Parathyroid adenoma (tissue), 2 donors: Measurements from ENCODE around the gene ARHGAP35.

ENCODE experiments used
- H2AFZ ChIP-seq: fragments of 300-600 bp; sonication (generic); one replicate; pipeline ENCODE4 v1.7.0; 2017; ENCODE audit warnings: antibody characterized with exemption, mild to moderate bottlenecking
- H3K27ac ChIP-seq: fragments of 300-600 bp; sonication (generic); one replicate; pipeline ENCODE4 v1.7.0; 2017
- H3K27me3 ChIP-seq: fragments of 300-600 bp; sonication (generic); one replicate; pipeline ENCODE4 v1.7.0; 2017; ENCODE audit warnings: low read length; ENCODE audit not compliant: control insufficient read depth, insufficient read depth
- H3K36me3 ChIP-seq: fragments of 300-600 bp; sonication (generic); one replicate; pipeline ENCODE4 v1.7.0; 2017; ENCODE audit warnings: low read length; ENCODE audit not compliant: control insufficient read depth, insufficient read depth
- H3K4me1 ChIP-seq: fragments of 300-600 bp; sonication (generic); one replicate; pipeline ENCODE4 v1.7.0; 2017; ENCODE audit warnings: control low read depth
- H3K4me2 ChIP-seq: fragments of 300-600 bp; sonication (generic); one replicate; pipeline ENCODE4 v1.7.0; 2017; ENCODE audit warnings: low read length
- H3K4me3 ChIP-seq: fragments of 300-600 bp; sonication (generic); one replicate; pipeline ENCODE4 v1.7.0; 2017; ENCODE audit warnings: low read depth, low read length
- H3K79me2 ChIP-seq: fragments of 300-600 bp; sonication (generic); one replicate; pipeline ENCODE4 v1.7.0; 2017; ENCODE audit warnings: control low read depth
- H3K9ac ChIP-seq: fragments of 300-600 bp; sonication (generic); one replicate; pipeline ENCODE4 v1.7.0; 2017; ENCODE audit warnings: mild to moderate bottlenecking
- H3K9me3 ChIP-seq: fragments of 300-600 bp; sonication (generic); one replicate; pipeline ENCODE4 v1.7.0; 2017; ENCODE audit warnings: low read length; ENCODE audit not compliant: control insufficient read depth
- TF ChIP-seq, protein P1 (sequence below): fragments of 300-600 bp; sonication (generic); IDR thresholded peaks from one replicate; pipeline ENCODE4 v1.7.0; 2017; ENCODE audit warnings: antibody characterized with exemption, mild to moderate bottlenecking
- donor health status: primary hyperparathyroidism.

ARHGAP35 gene

DNA sequence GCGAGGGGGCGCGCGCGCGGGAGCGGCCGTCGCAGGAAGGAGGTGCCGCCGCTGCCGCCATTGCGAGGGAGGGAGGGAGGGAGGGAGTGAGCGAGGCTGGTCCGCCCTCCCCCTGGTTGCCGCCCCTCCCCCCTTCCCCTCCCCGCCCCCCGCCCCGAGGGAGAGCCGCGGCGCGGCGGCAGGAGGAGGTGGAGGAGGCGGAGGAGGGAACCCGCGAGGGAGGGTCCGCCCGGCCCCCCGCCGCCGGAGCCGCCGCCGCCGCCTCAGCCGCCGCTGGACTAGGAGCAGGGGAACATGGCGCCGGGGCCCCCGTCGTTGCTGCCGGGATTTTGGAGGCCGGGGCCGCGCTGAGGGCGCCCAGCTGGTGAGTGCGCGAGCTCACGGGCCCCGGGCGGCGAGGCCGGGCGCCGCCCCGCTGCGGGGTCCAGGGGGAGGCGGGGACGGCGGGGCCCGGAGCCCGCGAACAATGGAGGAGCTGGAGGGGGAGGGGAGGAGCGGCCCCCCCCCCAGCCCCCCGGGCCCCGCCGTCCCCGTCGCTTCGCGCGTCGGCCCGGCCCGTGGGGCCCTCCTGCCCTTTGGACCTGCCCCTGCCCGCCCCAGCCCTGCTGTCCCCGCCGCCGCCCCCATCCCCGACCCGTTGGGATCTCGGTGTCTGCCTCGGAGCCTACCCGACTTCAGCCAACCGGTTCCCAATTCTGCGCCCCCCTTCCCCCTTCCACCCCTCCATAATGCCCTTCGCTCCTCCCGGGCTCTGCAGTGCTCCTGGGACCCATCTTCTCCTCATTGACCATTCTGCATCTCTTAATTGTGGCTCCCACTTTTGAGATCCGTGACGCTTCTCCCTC, at the start of gene ARHGAP35:
TSS of gene ARHGAP35 (plus strand) at position 152 of the 845 bp plus-strand sequence. CDS start 57,679 bp downstream, outside the sequence.
- peaks cover 25% of the 10 kb centered on the region for H3K4me1 ChIP-seq
- H3K36me3 ChIP-seq = no peaks in the 10 kb centered on the region
- H3K79me2 ChIP-seq = peaks cover 28% of the 10 kb centered on the region
- peak within 1 kb of the TSS; percentile 86 for H3K4me2 ChIP-seq
- no peaks in the 10 kb centered on the region for H3K9me3 ChIP-seq
- peak within 1 kb of the TSS; percentile 81 for H3K4me3 ChIP-seq
- peak within 1 kb of the TSS; percentile 32 for H3K9ac ChIP-seq
- peak within 1 kb of the TSS; percentile 86 for H3K27ac ChIP-seq
- TF ChIP-seq, protein P1, sequence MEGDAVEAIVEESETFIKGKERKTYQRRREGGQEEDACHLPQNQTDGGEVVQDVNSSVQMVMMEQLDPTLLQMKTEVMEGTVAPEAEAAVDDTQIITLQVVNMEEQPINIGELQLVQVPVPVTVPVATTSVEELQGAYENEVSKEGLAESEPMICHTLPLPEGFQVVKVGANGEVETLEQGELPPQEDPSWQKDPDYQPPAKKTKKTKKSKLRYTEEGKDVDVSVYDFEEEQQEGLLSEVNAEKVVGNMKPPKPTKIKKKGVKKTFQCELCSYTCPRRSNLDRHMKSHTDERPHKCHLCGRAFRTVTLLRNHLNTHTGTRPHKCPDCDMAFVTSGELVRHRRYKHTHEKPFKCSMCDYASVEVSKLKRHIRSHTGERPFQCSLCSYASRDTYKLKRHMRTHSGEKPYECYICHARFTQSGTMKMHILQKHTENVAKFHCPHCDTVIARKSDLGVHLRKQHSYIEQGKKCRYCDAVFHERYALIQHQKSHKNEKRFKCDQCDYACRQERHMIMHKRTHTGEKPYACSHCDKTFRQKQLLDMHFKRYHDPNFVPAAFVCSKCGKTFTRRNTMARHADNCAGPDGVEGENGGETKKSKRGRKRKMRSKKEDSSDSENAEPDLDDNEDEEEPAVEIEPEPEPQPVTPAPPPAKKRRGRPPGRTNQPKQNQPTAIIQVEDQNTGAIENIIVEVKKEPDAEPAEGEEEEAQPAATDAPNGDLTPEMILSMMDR = no peak
- H2AFZ ChIP-seq = peak within 1 kb of the TSS; percentile 81
- no peaks in the 10 kb centered on the region for H3K27me3 ChIP-seq

DNA sequence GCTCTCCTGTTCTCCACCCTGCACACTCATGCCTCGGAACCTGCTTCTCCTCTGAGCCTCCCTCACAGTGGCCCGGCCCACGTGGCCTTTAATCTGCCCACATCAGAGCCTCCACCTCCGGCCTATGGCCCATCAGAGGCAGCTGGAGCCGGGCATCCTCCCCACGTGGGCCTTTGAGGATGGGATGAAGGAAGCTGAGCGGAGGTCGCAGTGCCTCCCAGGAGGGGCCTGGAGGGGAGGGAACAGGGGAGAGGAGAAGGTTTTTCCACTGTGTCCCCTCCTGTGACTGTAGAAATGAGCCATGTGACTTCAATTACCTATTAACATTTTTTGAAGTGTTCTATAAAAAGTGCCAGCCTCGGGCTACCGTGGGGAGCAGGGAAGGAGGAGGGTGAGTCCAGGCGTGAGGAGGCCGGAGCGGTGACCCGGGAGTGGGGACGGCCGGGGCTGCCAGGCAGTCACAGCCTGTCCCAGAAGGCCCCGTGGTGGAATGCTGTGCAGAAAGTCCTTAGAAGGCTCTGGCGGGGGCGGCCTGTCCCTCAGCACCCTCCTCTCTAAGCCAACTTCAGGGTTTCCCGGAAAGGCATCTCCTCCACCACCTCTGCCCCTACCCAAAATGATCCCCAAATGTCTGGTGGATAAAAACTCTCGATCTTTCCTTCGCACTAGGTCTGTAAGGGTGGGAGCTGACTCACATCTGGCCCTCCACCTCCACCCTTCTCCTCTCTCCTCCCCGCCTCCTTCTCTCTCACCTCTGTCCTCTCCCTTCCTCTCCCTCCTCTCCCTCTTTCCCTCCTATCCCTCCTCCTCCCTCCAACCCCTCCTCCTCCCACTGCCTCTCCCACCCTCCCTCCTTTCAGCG, 47.6 kb upstream of the ARHGAP35 start:
- Histone ChIP-seq H2AFZ (no peak overlapping the region), H3K79me2 (no peaks in the 10 kb centered on the region), H3K4me2 (no peak overlapping the region), H3K9ac (no peak overlapping the region), H3K36me3 (no peaks in the 10 kb centered on the region), H3K4me1 (no peaks in the 10 kb centered on the region), H3K27ac (no peak overlapping the region), H3K27me3 (no peaks in the 10 kb centered on the region), H3K9me3 (no peaks in the 10 kb centered on the region), H3K4me3 (no peak overlapping the region)
- TF ChIP-seq, protein P1 = no peak

DNA sequence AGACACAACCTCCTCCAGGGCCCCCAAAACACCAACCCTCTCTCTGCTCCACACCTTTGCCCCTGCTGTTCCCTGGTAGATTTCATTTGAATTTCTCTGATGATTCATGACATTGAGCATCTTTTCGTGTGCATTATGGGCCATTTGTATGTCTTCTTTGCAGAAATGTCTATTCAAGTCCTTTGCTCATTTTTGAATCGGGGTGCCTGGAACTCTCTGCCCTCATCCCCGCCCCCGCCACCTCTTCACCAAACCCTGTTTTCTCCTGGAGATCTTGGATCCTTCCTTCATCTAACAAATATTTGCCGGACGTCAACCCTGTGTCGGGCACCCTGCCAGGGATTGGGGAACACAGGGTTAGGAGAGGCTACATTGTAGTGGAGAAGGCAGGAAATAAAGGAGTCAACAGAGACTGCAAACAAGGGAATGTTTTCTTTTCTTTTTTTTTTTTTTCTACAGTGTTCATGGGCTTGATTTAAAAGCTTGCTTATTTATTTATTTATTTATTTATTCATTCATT, 46.9 kb upstream of the ARHGAP35 start:
- H3K27me3 ChIP-seq = no peaks in the 10 kb centered on the region
- H3K79me2 ChIP-seq = no peaks in the 10 kb centered on the region
- no peak overlapping the region for H3K9ac ChIP-seq
- no peaks in the 10 kb centered on the region for H3K4me1 ChIP-seq
- H3K9me3 ChIP-seq = no peaks in the 10 kb centered on the region
- H2AFZ ChIP-seq = no peak overlapping the region
- no peak overlapping the region for H3K27ac ChIP-seq
- H3K36me3 ChIP-seq = no peaks in the 10 kb centered on the region
- TF ChIP-seq, protein P1 = no peak
- no peak overlapping the region for H3K4me3 ChIP-seq
- no peak overlapping the region for H3K4me2 ChIP-seq

DNA sequence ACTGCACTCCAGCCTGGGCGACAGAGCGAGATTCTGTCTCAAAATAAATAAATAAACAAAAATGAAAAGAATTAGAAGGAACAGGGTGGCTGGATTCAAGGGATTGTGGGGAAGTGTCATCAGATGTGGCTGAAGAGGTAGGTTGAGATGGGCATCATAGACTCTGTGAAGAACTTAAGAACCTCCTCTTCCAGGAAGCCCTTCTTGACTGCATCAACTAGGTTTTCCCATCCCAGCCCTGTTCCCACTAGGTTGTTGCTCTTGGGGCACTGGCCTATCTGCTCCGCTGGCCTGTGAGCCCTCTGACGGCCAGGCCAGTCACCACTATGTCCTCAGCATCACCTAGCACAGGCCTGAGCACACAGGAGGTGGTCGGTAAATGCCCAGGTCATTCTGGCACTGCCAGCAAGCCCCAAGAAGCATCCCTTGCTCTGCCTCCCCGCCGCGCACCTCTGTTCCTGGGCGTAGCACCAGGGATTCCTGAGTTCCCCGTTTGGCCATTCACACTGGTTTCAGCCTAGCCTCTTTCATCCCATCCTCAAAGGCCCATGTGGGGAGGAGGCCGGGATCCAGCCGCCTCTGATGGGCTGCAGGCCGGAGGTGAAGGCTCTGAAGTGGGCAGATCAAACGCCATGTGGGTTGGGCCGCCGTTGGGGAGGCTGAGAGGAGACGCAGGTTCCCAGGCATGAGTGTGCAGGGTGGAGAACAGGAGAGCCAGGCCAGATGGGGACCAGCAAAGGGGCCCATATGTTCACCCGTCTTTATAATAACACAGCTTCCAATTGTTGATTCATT, 44.8 kb upstream of the ARHGAP35 start:
- H3K4me2 ChIP-seq = no peak overlapping the region
- no peaks in the 10 kb centered on the region for H3K9me3 ChIP-seq
- no peaks in the 10 kb centered on the region for H3K79me2 ChIP-seq
- H3K9ac ChIP-seq = no peak overlapping the region
- no peaks in the 10 kb centered on the region for H3K27me3 ChIP-seq
- TF ChIP-seq, protein P1 = no peak
- H2AFZ ChIP-seq = no peak overlapping the region
- H3K27ac ChIP-seq = no peak overlapping the region
- H3K4me1 ChIP-seq = no peaks in the 10 kb centered on the region
- no peak overlapping the region for H3K4me3 ChIP-seq
- H3K36me3 ChIP-seq = no peaks in the 10 kb centered on the region
